Amygdala (tissue), 56 donors: ENCODE measurements around the gene CROT.
A peak's percentile ranks its signal among the peaks of the same experiment; 100 is the strongest.

Source experiments
- DNase-seq, 56 donors: peaks; one replicate each; lab custom pipeline; 2025; lab: John Stamatoyannopoulos, UW

CROT gene

GRCh38 chr7:87413951-87414793 is 68.7 kb downstream of the CROT start:
- no peak for DNase-seq

GRCh38 chr7:87414794-87415188 is 69.3 kb downstream of the CROT start:
- no peak for DNase-seq

GRCh38 chr7:87416682-87417587 is 71.5 kb downstream of the CROT start:
- DNase-seq = peak in 30 of 56 donors; percentile 1 to 87 (median 15)

- DNase-seq = no peak
Measured at GRCh38 chr7:87420173-87420572, 74.7 kb downstream of the CROT start.

GRCh38 chr7:87424075-87424474 is 78.6 kb downstream of the CROT start:
- DNase-seq = no peak

GRCh38 chr7:87426160-87426559 is 80.7 kb downstream of the CROT start:
- DNase-seq = no peak

- DNase-seq = peak in 3 of 56 donors; percentile 2 to 35 (median 5)
Measured at GRCh38 chr7:87427288-87427687, 81.8 kb downstream of the CROT start.

- no peak for DNase-seq
Measured at GRCh38 chr7:87432536-87432935, 87.1 kb downstream of the CROT start.

GRCh38 chr7:87435546-87435945 is 90.1 kb downstream of the CROT start:
- no peak for DNase-seq

GRCh38 chr7:87445897-87446296 is 100.4 kb downstream of the CROT start:
- no peak for DNase-seq

GRCh38 chr7:87447116-87447635 is 101.7 kb downstream of the CROT start:
- no peak for DNase-seq

- DNase-seq = no peak
Measured at GRCh38 chr7:87448388-87448787, 102.9 kb downstream of the CROT start.
